K562 (cell line): ENCODE results near the gene SPINK8. TPM values are rescaled to one million over a fixed set of nuclear protein-coding genes. Genes with fewer than 3 reads are reported as not detected.

ENCODE experiments used
- ATAC-seq: fragments of 200-7000 bp; cut with Tn5 transposase; 3 replicates; pipeline ENCODE4 v1.9.1; 2020; ENCODE audit warnings: moderate library complexity
- BruUV-seq: library from RNA; stranded (reverse); fragments of 400-500 nt; replicated peaks from 2 replicates; lab custom pipeline; 2021; lab: Mats Ljungman, UMichigan
- CTCF ChIA-PET: fragments of 300-600 bp; formaldehyde crosslinking; extraction: SDS; loops from one replicate; lab custom pipeline; 2021; ENCODE audit warnings: low intra/inter-chr PET ratio; lab: Yijun Ruan, JAX
- POLR2A ChIA-PET: fragments of 300-600, 350-650 bp; sonication (Branson Sonifier 250); formaldehyde crosslinking; extraction: SDS; loops from one replicate; lab custom pipeline; 2021; ENCODE audit warnings: antibody characterized with exemption, inconsistent platforms; lab: Yijun Ruan, JAX
- DNase-seq, 4 experiments: peaks; one replicate each; pipeline versions ENCODE4 v3.0.0 to v3.0.0-alpha.2; 2011 to 2018; ENCODE audit warnings: low spot score in 3 of 4, mixed read lengths in 3 of 4; ENCODE audit errors: extremely low read depth in 1 of 4
- FAIRE-seq: peaks from 2 replicates; lab custom pipeline; 2011; peaks lifted over from hg19 to GRCh38; lab: Jason Lieb, UNC
- H2AFZ ChIP-seq: 2 replicates; pipeline ENCODE4 v1.6.0; 2011; ENCODE audit warnings: low read depth, low read length, control low read depth, inconsistent platforms
- H3K27ac ChIP-seq: fragments of 200-600 bp; 3 replicates; pipeline ENCODE4 v1.8.0; 2011; ENCODE audit warnings: low read depth, mild to moderate bottlenecking, control low read depth, inconsistent platforms, low read length, moderate library complexity, mixed read lengths; ENCODE audit errors: extremely low read depth
- H3K27me3 ChIP-seq, 2 experiments: fragments of 300-600 bp in 1 of 2; 2 replicates in 1 of 2; 3 replicates in 1 of 2; pipeline versions ENCODE4 v1.6.0 to v1.8.0; 2011; ENCODE audit warnings: inconsistent platforms in 2 of 2, low read length in 2 of 2, mild to moderate bottlenecking in 1 of 2, mixed read lengths in 1 of 2, moderate library complexity in 1 of 2; ENCODE audit not compliant: control insufficient read depth in 2 of 2, insufficient read depth in 2 of 2
- H3K36me3 ChIP-seq: fragments of 300-600 bp; 3 replicates; pipeline ENCODE4 v1.8.0; 2011; ENCODE audit warnings: mild to moderate bottlenecking, low read length, inconsistent platforms; ENCODE audit not compliant: control insufficient read depth, insufficient read depth
- H3K4me1 ChIP-seq, 2 experiments: fragments of 200-600 bp in 1 of 2; replicated peaks in 1 of 2; 2 replicates in 1 of 2; 3 replicates in 1 of 2; pipeline versions ENCODE4 v1.5.1 to v1.8.0; 2011; ENCODE audit warnings: inconsistent platforms in 2 of 2, low read length in 2 of 2, mild to moderate bottlenecking in 1 of 2, mixed read lengths in 1 of 2, moderate library complexity in 1 of 2; ENCODE audit not compliant: control insufficient read depth in 2 of 2, insufficient read depth in 2 of 2
- H3K4me2 ChIP-seq: 2 replicates; pipeline ENCODE4 v1.6.1; 2011; ENCODE audit warnings: low read length, control low read depth, inconsistent platforms, mixed read lengths; ENCODE audit not compliant: insufficient read depth
- H3K4me3 ChIP-seq: fragments of 200-600 bp; sonication (generic), shearing (Covaris generic); 2 replicates; pipeline ENCODE4 v1.5.1; 2016; ENCODE audit warnings: control low read depth, inconsistent platforms
- H3K79me2 ChIP-seq: fragments of 200-600 bp; 3 replicates; pipeline ENCODE4 v1.8.0; 2011; ENCODE audit warnings: low read length, inconsistent platforms; ENCODE audit not compliant: control insufficient read depth, insufficient read depth
- H3K9ac ChIP-seq, 2 experiments: 2 replicates each; pipeline versions ENCODE4 v1.6.0 to v1.6.1; 2011; ENCODE audit warnings: low read depth in 2 of 2, low read length in 2 of 2, control low read depth in 1 of 2, inconsistent platforms in 1 of 2, mild to moderate bottlenecking in 1 of 2, mixed read lengths in 1 of 2; ENCODE audit not compliant: insufficient read depth in 1 of 2
- H3K9me1 ChIP-seq: one replicate; pipeline ENCODE4 v1.6.0; 2011; ENCODE audit warnings: inconsistent platforms, mild to moderate bottlenecking, low read length, moderate library complexity; ENCODE audit not compliant: control insufficient read depth, insufficient read depth
- H3K9me3 ChIP-seq: replicated peaks from 2 replicates; pipeline ENCODE4 v1.5.1; 2011; ENCODE audit warnings: low read depth, low read length, inconsistent platforms; ENCODE audit not compliant: control insufficient read depth, insufficient read depth
- H4K20me1 ChIP-seq: replicated peaks from 2 replicates; pipeline ENCODE4 v1.6.1; 2011; ENCODE audit warnings: low read length, inconsistent platforms, mixed read lengths; ENCODE audit not compliant: control insufficient read depth, insufficient read depth
- BRCA1 ChIP-seq, 2 experiments: fragments of 450-650 bp in 1 of 2; sonication (generic) in 1 of 2; formaldehyde crosslinking in 1 of 2; IDR thresholded peaks; 2 replicates each; pipeline versions ENCODE4 v1.5.0 to v1.6.1; 2017 to 2020; ENCODE audit warnings: mild to moderate bottlenecking in 1 of 2, missing genetic modification reagents in 1 of 2
- CSDE1 ChIP-seq, 2 experiments: fragments of 450-650 bp; IDR thresholded peaks; 2 replicates each; pipeline ENCODE4 v1.6.1; 2016; ENCODE audit warnings: mild to moderate bottlenecking in 1 of 2
- ETV6 ChIP-seq, 3 experiments: fragments of 150-350 bp in 1 of 3; sonication (generic) in 1 of 3; formaldehyde crosslinking in 1 of 3; IDR thresholded peaks; 2 replicates each; pipeline versions ENCODE4 v1.6.1 to v1.8.0; 2014 to 2022; ENCODE audit warnings: borderline replicate concordance in 2 of 3, low read depth in 2 of 3, antibody characterized with exemption in 1 of 3, low read length in 1 of 3, mild to moderate bottlenecking in 1 of 3, missing genetic modification reagents in 1 of 3
- GTF2A2 ChIP-seq: IDR thresholded peaks from 2 replicates; pipeline ENCODE4 v1.6.1; 2016; ENCODE audit warnings: mild to moderate bottlenecking, missing genetic modification characterization, missing compliant biosample characterization
- ILF3 ChIP-seq: fragments of 450-650 bp; IDR thresholded peaks from 2 replicates; pipeline ENCODE4 v1.6.1; 2018; ENCODE audit warnings: antibody characterized with exemption, mild to moderate bottlenecking, moderate library complexity, borderline replicate concordance
- NBN ChIP-seq: fragments of 450-650 bp; IDR thresholded peaks from 2 replicates; pipeline ENCODE4 v1.6.1; 2016; ENCODE audit warnings: low read depth, mild to moderate bottlenecking
- SMARCA4 ChIP-seq: fragments of 450-650 bp; IDR thresholded peaks from 2 replicates; pipeline ENCODE4 v1.6.1; 2016
- ZKSCAN1 ChIP-seq: fragments of 150-350 bp; IDR thresholded peaks from 2 replicates; pipeline ENCODE4 v1.6.1; 2016; ENCODE audit warnings: low read depth, low read length
- ZKSCAN8 ChIP-seq: fragments of 200-800 bp; sonication (Bioruptor generic); IDR thresholded peaks from 2 replicates; pipeline ENCODE4 v1.6.1; 2016; ENCODE audit warnings: missing genetic modification characterization, missing compliant biosample characterization
- ZNF445 ChIP-seq: fragments of 250-450 bp; sonication (Bioruptor Pico); IDR thresholded peaks from 2 replicates; pipeline ENCODE4 v1.4.0; 2020; ENCODE audit warnings: low read depth, mild to moderate bottlenecking, moderate library complexity
- WGBS: fragments of 100-300 bp; shearing (Covaris generic); methylation state at CpG from one replicate; pipeline ENCODE4 v1.1.6; 2016; ENCODE audit warnings: low coverage, mixed read lengths; ENCODE audit not compliant: insufficient coverage; ENCODE audit errors: missing lambda C conversion rate; 5-methylcytosine and 5-hydroxymethylcytosine counted together
- in situ Hi-C: fragments of 300-500 bp; cut with MboI; formaldehyde crosslinking; loops from 4 replicates; pipeline ENCODE4 v1.15.0; 2018; ENCODE audit warnings: inconsistent platforms, mixed read lengths
- intact Hi-C: fragments of 100-400 bp; cut with micrococcal nuclease; formaldehyde crosslinking; loops from 2 replicates; pipeline ENCODE4 v1.14.2; 2022
- polyA plus RNA-seq, 8 experiments: library from polyadenylated mRNA; depleted of rRNA in 4 of 8; stranded (reverse) in 5 of 8; unstranded in 3 of 8; fragments of >200 nt; fragmentation: Nextera tagmentation in 2 of 8; fragmentation: Illumina TruSeq in 1 of 8; extraction: Ambion mirVana in 2 of 8; extraction: Trizol in 1 of 8; gene quantifications; 2 replicates each; pipeline versions ENCODE4 v1.2.1 to v1.2.3, GENCODE V29; 2011 to 2014; ENCODE audit warnings: inconsistent platforms in 1 of 8, missing spikeins in 1 of 8
- total RNA-seq, 7 experiments: library from RNA; depleted of rRNA in 6 of 7; stranded (reverse); fragments of >200 nt in 6 of 7; fragmentation: Illumina TruSeq in 2 of 7; extraction: Trizol in 2 of 7; gene quantifications; 2 replicates each; pipeline versions ENCODE4 v1.2.1 to v1.2.3, GENCODE V29; 2011 to 2021; ENCODE audit warnings: low replicate concordance in 1 of 7
- TF ChIP-seq, protein P1 (sequence below): fragments of 250-450 bp; sonication (Bioruptor Pico); IDR thresholded peaks from 2 replicates; pipeline ENCODE4 v1.8.0; 2021; ENCODE audit warnings: moderate library complexity, mild to moderate bottlenecking, inconsistent platforms

SPINK8 gene
- total and polyA plus RNA-seq, 9 of the 15 experiments (the other 6 are each of a cell fraction or from before 2014, with no cell fraction given) = not detected

DNA sequence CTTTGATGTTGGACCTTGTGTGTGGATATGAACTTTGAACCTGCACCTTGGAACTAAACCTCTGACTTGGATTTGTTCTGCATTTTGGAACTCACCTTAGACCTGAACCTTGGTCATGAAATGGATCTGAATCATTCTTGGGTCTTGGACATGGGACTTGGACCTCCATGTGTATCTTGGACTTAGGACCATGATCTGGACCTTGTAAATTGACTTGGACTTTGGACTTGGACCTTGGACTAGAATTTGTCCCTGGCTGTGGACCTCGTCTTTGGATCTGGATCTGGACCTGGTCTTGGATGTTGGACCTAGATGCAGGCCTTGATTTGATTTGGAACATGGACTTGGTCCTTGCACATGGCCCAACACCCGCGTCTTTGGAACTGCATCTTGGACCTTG is 47.2 kb downstream of the SPINK8 start:
- intact Hi-C loops (no loop called here), in situ Hi-C loops (no loop called here)
- ChIA-PET CTCF (no interaction called here), POLR2A (no interaction called here)
- Histone ChIP-seq H3K9ac (no peak overlapping the region), H3K4me2 (no peak overlapping the region), H3K4me3 (no peak overlapping the region), H4K20me1 (no peaks in the 10 kb centered on the region), H3K27me3 (no peaks in the 10 kb centered on the region), H3K9me1 (no peaks in the 10 kb centered on the region), H2AFZ (no peak overlapping the region), H3K9me3 (no peaks in the 10 kb centered on the region), H3K4me1 (no peaks in the 10 kb centered on the region), H3K79me2 (no peaks in the 10 kb centered on the region), H3K36me3 (no peaks in the 10 kb centered on the region), H3K27ac (no peak overlapping the region)
- 85% methylated on average over 3 of the region's 3 CpGs for WGBS
- ATAC-seq = no peak
- no peak for DNase-seq
- no TSS peak for BruUV-seq
- no peak for TF ChIP-seq ZKSCAN1
- TF ChIP-seq ZKSCAN8 (CRISPR knock-in tag) = no peak
- no peak for TF ChIP-seq GTF2A2 (tag)
- no peak for TF ChIP-seq ILF3
- TF ChIP-seq NBN = no peak
- no peak for TF ChIP-seq SMARCA4
- no peak for TF ChIP-seq ETV6 (IDR thresholded peaks at IDR 0.05; ENCODE audit: borderline replicate concordance in 1 of 2, low read depth in 2 of 2, low read length in 1 of 2)
- no peak for TF ChIP-seq ETV6 (CRISPR knock-in tag; IDR thresholded peaks at IDR 0.05; ENCODE audit: borderline replicate concordance)
- no peak for TF ChIP-seq CSDE1 (IDR thresholded peaks at IDR 0.05)
- TF ChIP-seq, protein P1, sequence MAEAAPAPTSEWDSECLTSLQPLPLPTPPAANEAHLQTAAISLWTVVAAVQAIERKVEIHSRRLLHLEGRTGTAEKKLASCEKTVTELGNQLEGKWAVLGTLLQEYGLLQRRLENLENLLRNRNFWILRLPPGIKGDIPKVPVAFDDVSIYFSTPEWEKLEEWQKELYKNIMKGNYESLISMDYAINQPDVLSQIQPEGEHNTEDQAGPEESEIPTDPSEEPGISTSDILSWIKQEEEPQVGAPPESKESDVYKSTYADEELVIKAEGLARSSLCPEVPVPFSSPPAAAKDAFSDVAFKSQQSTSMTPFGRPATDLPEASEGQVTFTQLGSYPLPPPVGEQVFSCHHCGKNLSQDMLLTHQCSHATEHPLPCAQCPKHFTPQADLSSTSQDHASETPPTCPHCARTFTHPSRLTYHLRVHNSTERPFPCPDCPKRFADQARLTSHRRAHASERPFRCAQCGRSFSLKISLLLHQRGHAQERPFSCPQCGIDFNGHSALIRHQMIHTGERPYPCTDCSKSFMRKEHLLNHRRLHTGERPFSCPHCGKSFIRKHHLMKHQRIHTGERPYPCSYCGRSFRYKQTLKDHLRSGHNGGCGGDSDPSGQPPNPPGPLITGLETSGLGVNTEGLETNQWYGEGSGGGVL = no peak
- TF ChIP-seq ZNF445 (CRISPR knock-in tag) = no peak
- TF ChIP-seq BRCA1 (IDR thresholded peaks at IDR 0.05) = no peak
- no peak for TF ChIP-seq BRCA1 (CRISPR knock-in tag; IDR thresholded peaks at IDR 0.05)
- no peak for FAIRE-seq
